Stimulated activated CD8-positive, alpha-beta memory T cell treated with anti-CD3 and anti-CD28 coated beads, Interleukin-7, amount 100 ng/mL, for 1 hour (primary cell): ENCODE data around the gene ANKMY1.
A peak's percentile ranks its signal among the peaks of the same experiment; 100 is the strongest.

Source experiments
- DNase-seq, 2 donors: peaks; one replicate each; pipeline ENCODE4 v3.0.0-alpha.2; 2020; ENCODE audit warnings: low read depth in 2 of 2

Gene ANKMY1

DNA sequence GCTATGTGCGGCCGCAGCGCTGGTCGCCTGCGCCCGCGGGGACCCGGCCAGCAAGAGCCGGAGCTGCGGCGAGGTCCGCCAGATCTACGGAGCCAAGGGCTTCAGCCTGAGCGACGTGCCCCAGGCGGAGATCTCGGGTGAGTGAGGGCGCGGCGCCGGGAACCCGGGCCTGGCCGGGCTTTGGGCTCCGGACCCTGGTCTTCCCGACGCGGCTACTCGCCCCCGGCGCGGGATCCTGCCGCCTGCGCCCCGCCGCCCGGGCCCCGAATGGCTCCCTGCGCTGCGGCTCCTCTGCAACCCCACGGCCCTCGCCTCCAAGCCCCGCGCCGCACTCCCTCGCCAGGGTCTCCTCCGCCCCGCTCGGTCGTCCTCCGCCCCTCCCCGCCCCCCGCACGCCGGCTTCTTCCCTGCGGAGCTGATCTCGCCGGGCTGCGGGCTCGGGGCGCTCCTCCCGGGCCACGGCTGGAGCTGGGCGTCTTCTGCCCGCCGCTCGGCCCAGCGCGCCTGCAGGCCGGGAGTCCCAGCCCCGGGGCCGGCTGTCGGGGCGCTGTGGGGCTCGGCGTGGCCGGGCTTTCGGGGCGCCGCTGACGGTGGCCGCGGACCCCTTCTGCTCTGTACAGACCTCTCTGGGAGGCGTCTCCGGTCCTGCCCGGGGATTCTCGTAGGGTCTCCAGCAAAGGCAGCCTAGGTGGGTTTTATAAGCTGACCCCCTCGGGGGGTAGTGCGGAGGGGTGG, 121.7 kb downstream of the ANKMY1 start:
- DNase-seq = no peak

DNA sequence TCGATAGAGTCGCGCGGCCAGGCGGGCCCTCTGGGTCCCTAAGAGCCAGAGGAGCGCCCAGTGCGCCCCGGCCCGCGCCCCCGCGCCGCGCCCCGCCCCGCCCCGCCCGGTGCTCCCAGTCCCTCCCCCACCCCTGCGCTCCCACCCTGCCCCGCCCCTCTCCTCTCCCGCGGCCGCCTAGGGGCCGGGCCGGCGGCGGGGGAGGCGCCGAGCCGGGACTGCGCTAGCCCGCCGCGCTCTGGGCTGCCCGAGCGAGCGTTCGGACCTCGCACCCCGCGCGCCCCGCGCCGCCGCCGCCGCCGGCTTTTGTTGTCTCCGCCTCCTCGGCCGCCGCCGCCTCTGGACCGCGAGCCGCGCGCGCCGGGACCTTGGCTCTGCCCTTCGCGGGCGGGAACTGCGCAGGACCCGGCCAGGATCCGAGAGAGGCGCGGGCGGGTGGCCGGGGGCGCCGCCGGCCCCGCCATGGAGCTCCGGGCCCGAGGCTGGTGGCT, 122.3 kb downstream of the ANKMY1 start, which contains the start of gene GPC1:
Gene GPC1 (plus strand): TSS at position 207 of the 491 bp plus-strand sequence. CDS start 256 bp downstream, at position 463.
- peak in 1 of 2 donors; percentile 25 for DNase-seq

DNA sequence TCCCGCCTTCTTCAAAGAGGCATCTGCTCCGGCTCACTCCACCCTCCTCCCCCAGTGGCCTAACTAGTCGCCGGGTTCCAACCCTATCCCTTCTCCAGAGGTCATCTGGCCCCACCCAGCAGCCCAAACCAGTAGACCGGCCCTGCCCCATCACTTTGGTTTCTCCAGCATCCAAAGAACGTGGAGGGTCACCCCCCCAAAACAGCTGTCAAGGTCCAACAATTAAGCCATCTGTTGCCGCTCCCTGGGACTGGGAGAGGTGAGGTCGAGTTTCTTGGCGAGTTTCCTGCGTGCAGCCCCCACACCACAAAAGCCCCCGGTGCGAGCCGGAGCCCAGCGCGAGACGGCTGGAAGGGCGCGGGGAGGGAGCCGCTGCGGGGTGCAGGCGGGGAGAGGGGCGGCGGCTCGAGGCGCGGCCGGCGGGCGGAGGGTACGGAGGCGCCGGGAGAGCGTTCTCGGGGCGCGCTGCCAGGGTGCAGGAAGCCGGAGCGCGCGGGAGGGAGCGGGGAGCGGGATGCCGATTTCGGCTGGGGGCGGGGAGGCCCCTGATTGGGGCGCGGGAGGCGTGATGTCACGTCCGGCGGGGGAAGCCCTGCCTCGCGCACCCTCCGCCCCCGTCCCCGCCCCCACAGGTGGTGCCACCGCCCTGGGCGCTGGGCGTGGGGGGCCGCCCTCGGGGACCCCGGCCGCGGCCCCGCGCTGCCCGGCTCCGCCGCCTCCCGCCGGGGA, 122.9 kb downstream of the ANKMY1 start:
- DNase-seq = peak; percentile 74 to 85

DNA sequence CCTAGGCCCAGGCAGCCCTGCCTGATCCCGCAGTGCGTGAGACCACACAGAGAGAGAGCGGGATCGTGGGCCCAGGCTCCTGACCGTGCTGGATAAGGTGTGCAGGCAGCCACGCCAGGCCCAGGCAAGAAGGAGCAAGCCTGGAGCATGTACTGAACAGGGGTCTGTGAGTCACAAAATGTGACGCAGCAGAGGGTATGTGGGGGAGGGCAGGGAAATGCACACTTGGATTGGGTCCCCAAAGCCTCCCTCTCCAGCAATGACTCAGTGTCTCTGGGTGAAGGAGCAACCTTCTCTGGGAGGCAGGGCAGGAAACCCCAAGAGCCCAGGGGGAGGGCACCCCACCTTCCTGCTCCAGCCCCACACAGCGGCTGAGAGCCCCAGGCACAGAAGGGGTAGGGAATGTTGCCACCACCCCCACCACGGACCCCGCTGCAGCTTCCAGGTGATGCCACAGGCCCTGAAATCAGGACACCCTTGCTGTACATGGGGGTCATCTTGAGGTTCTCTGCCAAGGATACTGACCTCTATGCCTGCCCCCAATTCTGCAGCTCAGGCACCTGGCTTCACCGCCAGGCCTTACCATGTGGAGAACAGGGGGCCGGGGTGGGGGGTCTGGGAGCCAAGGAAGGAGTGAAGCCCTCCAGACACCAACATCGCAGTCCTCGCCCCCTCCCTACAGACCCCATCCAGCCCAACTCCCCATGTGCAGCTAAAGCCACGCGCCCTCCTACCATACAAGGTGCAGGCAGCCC, 123.6 kb downstream of the ANKMY1 start:
- no peak for DNase-seq

DNA sequence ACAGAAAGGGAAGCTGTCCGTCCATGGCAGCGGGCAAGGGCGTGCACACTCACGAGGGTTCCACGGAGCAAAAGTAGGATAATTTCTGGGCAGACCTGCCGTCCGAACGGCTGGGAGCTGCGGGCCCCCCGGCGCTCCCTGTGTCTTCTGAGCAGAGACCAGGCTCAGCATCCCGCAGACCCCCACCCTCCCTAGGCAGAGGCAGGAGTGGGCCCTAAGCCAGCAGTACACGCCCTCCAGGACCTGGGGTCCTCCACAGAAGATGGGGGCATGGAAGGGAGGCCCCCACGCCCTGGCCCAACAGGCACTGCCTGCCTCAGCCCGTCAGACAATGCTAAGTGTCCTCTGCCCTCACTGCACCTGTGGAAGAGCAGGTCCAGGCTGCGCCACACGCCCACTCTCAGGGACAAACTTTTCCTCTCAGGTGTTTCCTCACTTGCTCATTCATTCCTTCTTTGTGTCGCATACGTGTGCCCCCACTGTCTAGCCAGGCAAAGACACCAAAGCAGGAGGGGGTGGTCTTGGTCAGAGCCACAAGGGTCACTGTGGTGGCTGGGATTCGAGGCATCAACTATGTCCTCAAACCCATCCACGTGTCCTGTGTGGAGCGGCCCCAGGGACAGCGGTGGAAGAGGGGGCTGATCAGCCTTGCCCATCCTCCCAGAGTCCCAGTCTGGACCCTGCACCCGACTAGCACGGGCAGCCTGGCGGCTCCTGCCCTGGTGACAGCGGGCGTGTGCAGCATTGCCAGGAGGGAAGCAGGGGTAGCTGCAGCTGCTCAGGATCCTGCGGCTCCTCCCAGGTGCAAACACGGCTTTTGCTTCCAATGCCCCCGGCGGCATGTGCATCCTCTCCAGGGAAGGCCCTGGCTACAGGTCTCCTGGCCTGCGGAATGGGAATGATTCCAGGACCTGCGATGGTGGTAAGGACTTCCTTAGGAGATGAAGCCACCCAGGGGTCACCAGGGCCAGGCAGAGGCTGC, 124.7 kb downstream of the ANKMY1 start:
- no peak for DNase-seq

DNA sequence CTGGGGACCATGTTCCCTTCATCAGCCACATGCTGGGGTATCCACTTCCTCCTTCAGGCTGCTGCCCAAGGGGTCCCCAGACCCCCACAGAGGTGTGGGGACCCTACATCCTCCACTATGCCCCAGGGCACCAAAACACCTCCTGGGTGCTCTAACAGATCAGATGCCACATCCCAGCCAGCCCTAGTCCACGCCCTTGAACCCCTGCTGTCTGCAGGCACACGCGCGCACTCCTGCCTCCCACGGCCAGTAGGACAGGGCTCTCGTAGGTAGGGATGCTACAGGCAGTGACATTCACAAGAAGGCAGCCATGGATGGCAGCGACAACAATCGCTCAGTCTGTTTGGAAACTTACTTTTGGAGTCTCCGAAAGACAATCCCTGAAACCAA, 125.4 kb downstream of the ANKMY1 start:
- no peak for DNase-seq

DNA sequence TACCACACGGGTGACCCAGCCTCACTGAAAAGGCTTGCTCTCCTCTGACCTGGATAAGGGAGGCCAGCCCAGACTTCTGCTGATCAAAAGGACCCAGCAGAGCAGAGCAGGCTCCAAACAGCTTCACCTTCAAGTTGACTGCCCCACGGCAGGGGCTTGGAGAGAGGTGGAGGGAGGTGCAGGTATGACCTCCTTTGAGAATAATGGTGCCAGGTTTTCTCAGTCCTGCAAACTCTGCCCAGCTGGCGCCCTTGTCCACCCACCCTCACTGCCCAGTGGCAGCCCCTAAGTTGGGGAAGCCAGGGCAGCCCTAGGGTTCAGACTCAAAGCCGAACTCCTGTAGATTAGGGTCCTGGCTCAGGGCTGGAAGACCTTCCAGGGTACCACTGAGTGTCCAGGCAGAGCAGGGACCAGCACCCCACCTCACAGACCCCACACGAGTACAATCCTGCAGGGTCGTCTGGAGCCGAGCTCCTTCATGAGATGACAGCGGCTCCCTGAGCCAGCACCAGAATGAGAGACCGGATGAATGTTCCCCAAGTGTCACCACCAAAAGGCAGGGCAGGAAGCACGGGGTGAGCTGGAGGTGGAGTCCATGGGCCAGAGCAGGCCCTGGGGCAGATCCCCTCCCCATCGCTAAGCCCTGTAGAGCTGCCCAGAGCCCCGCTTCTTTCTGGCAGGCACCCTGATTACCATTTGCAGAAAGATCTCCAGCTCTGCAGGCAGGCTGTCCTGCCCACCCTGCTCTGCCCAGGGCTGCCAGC, 125.9 kb downstream of the ANKMY1 start:
- DNase-seq = no peak

DNA sequence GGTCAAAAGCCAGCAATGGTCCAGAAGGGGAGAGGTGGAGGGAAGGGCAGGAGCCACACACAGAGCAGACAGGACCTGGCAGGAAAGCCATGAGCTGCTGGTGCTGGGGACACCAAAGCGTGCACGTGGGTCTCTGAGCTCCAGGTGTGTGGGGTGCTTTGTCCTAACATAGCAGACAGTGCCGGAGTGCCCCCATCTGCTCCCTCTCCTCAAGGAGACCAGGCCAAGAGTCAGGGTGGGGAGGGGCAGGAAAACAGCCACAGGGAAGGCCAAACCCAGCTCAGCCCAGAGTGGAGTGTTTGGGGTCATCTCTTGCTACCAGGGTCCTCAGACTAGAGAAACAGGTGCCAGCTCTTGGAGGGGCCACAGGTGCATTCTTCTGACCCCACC, 126.5 kb downstream of the ANKMY1 start:
- DNase-seq = no peak

DNA sequence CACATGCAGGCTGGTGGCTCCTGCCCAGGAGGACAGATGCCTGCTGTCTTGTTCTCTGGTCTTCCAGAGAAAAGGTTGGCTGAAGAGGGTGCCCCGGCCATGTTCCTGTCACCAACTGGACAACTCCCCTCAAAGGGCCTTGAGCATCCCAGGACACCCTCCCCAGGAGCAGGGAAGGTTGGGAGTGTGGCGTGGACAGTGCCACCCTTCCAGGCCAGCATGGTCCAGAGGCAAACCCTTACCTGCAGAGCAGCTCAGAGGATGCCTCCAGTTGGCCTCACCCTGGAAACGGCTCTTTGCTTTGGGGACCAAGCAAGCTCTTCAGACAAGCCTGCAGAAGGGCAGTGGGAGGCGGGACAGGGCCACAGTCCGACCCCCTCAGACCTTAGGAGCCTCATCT, 127.2 kb downstream of the ANKMY1 start:
- DNase-seq = no peak

DNA sequence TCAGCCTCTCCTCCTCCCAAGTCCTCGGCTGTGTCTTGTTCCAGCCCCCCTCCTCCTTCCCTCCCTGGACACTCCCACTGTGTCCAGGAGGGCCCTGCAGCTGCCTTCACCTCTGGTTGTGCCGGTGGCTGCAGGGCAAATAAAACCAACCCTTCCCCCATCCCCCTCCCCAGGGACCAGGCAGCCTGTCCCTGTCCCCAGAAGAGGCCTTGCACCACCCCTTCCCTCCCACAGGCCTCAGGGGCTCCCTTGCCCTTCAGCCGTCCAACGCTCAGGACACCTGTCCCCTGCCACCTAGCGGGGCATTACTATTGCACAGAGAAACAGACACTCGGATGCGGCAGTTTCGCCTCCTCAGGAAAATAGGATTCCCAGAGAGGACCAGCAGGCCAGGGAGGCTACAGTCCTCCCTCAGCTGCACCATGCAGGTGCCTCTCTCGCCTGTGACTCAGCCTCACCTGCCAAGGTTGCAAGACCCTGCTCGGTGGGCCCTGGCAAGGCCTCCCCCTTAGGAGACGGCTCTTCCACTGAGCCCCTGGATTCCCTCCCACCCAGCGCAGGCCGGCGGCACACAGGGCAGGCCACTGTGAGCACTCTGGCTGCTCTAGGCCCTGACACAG, 127.8 kb downstream of the ANKMY1 start:
- no peak for DNase-seq
